ENCODE measurements around the gene TRIM71.
"Not testable (repeated sequence)": the region's sequence is repeated elsewhere in the genome, so short reads cannot be mapped to it uniquely, and the experiment has no call there.

Gene TRIM71

DNA sequence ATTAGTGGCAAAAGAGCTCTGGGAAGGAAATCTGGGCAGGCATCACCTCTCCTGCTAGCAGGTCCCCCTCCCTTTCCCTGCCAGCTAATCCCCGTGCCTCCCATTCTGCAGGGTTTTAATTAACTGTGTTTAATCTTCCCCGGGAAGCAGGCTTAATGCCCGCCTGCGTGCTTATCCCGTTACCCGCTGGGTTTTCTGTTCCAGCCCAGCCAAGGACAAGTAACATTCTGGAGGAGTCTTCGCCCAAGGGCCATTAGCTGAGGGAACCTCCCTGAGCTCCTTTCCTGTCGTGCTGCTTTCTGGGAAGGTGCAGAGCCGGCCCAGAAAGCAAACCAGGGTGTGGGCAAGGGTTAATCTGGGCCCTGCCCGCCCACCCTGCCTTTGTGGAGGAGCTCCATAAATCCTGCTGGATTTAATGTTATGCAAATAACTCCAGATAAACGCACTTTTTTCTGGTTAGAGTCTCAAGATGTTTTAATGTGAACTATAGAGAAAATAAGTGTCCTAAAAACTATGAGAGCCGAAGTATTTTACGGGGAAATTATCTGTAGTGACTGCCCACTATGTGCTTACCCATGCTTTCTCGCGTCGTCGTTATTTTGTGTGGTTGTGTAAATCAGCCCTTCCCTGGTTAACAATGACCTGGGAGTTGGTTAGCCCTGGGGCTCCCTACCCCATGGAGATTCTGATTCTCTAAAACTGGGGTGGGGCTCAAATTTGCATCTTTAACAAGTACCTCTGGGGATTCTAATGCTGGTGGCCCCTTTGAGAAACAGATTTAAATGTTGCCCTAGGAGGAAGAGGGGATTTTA, 25.9 kb downstream of the TRIM71 start:
- peak; percentile 82 for DNase-seq

DNA sequence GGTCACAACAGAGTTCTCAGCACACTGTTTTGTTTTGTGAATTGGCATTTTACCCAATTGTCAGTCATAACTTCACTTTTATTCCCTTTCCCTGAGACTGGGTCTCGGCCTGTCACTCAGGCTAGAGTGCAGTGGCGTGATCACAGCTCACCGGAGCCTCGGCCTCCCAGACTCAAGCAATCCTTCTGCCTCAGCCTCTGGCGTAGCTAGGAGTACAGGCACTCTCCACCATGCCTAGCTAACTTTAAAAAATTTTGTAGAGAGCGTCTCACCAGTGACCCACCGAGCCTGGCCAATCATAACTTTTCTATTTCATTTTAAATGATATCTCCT, 26.5 kb downstream of the TRIM71 start:
- peak; percentile 54 for DNase-seq

DNA sequence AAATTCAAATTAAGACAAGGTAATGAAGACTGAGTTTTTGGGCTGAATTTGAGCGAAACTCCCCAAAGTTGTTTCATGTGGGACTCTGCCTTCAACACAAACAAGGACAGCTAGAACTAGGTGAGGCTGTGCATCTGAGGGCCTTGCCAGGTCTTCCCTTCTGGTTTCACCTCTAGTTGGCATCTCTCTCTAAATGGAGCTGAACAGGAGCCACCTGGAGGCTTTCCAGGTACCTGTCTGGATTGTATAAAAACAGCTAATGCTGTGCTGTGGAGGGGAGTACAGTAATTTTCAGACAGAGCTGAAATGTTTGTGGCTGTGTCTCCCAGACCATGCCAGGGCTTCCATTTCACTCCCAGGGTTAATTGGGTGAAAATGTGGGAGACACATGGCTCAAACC, 27.1 kb downstream of the TRIM71 start:
- DNase-seq: peak; percentile 54

DNA sequence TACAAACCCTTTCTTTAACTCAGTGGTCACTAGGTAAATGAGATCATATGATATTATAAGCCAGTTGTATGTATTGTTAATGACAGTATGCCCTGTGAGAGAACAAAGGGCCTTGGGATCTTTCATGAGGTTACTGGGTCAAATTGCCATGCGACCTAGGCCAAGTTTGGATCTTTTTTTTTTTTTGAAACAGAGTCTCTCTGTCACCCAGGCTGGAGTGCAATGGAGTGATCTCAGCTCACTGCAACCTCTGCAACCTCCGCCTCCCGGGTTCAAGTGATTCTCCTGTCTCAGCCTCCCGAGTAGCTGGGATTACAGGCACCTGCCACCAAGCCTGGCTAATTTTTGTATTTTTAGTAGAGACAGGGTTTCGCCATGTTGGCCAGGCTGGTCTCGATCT, 27.7 kb downstream of the TRIM71 start:
- not testable (repeated sequence) for DNase-seq

DNA sequence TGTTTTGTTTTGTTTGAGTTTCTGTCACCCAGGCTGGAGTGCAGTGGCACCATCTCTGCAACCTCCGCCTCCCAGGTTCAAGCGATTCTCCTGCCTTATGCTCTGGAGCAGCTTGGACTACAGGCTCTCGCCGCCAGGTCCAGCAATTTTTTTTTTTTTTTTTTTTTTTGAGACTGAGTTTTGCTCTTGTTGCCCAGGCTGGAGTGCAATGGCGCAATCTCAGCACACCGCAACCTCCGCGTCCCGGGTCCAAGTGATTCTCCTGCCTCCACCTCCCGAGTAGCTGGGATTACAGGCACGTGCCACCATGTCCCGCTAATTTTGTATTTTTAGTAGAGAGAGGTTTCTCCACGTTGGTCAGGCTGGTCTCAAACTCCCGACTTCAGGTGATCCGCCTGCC, 29.2 kb downstream of the TRIM71 start:
- DNase-seq: not testable (repeated sequence)

DNA sequence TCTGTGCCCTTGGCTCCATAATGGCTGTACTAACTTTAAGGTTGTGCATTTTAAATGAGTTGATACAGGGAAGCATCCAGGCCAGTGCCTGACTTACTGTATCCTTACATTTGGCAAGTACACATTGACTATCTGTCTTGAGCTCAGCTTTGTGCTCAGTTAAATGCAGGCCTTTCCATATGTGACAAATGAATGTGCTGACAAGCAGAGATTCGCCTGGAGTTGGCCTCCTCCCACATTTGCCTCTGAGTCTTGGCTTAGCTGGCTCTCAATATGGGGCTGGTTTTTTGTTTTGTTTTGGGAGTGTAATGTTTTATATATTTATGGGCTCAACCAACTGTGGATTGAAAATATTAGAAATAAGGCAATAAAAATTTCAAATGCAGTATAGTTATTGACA, 29.7 kb downstream of the TRIM71 start:
- no peak for DNase-seq

DNA sequence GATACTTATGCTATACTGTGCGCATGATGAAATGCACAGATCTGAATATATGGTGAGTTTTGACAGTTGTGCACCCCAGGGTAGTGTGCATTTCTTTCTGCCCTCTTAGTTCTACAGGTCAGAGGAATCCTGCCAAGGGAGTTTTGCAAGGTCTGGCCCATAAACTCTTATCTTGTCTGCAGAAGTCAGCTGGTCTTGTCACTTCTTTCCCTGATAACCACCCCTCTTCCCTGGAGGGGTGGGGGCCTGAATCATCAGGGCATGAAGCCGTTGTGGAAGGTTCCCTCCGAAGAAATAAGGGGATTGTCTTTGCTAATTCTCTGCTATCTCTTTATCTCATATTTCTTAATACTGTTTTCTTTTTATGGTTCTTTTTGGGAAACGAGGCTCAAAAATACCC, 30.4 kb downstream of the TRIM71 start:
- DNase-seq: peak; percentile 86

DNA sequence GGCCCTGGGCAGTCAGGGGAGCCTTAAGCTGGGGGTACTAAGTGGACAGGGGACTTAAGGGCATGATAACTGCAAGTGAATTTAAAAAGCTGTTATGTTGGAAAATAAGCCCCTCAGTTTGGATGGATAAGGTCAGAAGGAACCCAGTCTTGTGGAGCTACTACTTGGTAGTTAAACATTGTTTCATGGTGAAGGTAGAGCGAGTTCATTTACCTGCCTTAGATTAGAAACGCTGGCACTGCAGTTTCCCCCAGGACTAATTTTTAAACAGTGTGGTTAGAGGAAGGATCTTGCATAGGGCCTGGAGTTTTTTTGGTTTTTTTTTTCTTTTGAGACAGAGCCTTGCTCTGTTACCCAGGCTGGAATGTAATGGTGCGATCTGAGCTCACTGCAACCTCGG, 31.2 kb downstream of the TRIM71 start:
- DNase-seq: no peak

DNA sequence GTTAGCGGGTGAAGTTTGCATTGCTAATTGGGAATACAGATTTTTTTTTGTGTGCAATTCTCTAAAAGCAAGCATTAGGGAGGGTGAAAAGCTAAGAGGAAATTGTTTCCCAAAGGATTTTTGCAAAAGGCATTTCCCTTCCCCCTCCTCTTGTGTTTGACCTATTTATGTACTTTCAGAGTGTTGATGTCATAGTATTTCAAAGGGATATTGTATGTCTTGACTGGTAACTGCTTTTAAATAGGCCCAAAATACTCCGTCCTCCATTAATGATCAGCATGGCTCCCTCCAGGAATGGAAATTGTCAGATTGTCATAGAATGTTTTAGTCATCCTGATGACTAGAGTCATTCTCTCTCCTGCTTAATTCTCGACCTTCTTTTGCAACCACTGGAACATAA, 32.4 kb downstream of the TRIM71 start:
- DNase-seq: no peak

DNA sequence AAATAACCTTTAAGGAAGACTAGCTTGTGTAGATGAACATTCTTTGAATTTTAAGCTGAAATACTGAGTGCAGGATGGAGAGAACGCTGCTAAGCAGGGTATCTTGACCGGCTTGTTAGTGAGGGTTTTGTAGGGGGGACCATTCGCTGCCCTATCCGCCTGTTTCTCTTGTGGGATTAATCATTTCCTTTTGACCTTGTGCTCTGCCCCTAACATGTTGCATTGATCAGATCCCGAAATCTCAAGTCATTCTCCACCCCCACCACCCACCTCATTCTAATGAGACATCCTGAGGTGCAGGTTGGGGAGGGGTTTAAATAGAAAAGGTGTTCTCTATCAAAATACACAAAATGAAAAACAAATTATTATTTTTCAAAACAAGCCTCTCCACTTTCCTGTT, 32.8 kb downstream of the TRIM71 start:
- DNase-seq: peak; percentile 37

DNA sequence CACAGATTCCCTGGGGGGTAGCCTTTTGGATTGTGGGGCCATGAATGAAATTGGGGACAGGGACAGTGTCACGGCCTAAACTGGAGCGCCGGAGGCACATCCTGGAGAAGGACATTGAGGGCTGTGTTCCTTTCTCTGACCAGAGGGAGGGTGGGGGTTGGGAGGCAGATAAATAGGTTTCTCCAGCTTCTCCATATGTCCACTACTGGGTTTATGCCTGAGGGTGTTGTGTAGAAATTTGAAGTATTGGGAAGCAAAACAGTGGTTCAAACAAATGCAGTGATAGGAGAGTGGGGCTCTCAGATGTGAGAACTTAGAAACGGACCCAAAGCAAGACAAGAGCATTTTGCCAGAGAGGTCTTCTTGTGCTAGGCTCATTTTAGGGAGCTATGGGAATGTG, 34.3 kb downstream of the TRIM71 start:
- DNase-seq: peak; percentile 61

DNA sequence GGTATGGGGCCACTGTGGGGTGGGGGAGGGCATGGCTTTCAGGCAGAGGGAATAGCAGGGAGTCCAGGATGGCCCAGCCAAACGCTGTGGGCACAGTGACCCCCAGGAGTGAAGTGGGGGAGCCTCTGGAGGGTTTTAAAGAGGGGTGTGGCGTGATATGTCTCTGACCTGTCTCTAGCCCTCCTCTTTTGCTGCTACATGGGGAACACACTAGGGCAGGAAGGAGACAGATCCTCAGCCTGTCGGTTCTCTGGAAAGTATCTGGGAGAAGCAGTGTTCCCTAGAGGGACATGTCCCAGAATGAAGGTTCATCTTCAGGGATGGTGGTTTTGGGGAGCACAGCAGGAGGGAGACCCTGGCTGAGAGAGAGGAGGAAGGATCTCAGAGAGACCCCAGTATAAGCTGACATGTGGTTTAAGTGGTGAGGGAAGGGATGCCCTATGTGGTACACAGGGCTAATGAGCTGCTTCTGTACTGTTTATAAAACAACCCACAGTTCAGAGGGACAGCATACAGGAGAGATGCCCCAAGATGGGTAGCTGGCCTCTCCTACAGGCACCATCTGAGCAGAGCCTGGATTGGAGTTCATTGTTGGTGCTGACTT, 37.7 kb downstream of the TRIM71 start:
- peak; percentile 36 for DNase-seq

DNA sequence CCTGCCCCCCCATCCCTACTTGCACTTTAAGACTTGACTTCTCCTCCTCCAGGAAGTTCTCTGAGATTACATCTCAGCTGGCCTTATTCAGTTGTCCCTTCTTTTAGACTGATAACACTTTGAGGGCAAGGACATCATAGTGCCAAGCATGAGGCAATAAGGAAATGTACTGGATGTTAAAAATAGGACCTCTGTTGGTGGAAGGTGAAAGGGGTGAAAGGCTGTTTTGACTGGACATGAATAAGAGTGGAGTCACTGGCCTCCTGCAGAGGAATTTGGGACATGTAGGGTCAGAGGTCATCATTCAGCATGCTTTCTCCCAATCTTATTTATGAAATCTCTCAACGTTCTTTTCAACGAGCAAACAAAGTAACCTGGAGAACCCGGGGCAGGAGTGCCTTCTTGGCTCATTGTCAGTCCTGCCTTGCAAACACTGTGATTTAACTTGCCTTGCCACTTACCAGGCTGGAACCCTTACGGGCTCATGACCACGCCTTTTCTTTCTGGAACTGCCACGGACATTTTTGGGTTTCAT, 38.6 kb downstream of the TRIM71 start:
- peak; percentile 38 for DNase-seq

DNA sequence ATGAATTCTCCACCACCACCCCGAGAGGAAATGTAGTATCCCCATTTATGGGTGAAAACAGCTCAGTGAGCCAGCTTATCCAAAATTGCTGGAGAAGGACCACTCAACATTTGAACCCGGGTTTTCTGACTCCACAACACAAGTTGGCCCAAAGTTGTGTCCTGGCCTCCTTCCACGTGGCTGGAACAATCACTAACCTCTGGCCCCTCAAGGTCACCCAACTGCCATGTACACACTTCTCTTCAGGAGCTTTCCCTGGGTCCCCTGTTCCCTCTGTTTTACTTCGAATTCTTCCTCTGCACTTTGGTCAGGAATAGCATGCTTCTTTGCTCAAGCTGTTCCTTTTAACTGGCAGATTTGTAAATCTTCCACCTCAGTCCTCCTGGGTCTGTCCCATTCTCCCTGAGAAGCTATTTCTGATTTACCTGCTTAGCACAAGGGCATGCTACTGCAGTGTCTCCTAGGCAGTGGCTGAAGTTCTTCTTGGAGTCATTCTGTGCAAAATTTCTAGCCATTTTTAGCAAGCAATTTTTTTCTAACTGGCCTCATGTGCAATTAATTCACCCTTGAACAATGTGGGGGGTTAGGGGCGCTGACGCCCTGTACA, 39.2 kb downstream of the TRIM71 start:
- DNase-seq: peak; percentile 50

DNA sequence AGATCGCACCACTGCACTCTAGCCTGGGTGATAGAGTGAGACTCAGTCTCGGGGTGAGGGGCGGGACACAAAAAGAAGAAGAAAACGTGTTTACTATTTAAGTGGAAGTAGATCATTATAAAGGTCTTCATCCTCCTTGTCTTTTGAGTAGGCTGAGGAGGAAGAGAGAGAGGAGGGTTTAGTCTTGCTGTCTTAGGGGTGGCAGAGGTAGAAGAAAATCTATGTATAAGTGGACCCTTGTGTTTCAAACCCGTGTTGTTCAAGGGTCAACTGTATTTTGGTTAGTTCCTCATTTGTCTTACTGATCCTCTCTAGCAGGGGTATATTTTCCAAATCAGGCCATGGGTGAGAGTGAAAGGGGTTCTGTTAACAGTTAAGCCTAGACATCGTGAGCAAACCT, 40.1 kb downstream of the TRIM71 start:
- DNase-seq: no peak

DNA sequence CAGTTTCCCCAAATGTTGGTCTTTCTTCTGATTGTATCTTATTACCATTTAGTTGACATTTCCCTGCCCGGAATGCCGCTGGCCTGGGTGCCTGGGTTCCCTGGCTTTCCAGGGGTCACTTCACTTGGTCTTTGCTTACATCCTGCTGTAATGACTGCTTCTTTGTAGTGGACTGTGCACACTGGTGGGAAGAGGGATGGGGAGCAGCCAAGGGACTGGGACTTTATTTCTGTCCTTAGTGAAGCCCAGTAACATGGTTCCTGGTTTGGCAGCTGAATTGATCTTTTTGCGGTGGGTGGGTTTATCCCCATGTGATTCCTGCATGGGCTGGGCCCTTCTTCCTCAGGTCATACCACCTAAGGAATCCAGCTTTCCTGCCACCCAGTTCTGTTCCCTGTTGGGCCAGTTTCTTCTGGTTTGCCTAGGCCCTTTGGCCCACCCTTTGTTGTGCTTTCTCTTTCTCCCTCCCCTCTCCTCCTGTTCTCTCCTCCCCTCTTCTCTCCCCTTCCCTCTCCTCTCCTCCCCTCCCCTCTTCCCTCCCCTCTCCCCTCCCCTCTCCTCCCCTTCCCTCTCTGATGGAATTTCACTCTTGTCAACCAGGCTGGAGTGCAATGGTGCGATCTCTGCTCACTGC, 41.9 kb downstream of the TRIM71 start:
- DNase-seq: no peak

DNA sequence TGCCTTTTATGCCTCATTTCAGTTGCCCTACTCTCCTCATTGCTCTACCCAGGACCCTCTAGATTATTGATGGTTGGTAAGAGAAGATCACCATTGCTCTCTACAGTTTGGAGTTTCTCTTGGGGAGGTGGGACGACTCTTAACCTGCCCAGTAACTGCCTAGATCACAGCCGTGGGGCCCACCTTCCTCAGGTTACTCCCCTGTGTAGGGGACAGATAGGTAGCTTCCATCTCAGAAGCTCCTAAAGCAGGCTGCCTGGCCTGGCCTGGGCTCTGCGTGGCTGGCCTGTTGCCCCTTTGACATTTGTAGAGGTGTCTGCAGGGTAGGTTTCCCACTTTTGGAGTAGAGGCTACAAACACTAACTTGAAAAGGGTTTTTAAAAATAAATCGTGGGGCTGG, 42.7 kb downstream of the TRIM71 start:
- no peak for DNase-seq

DNA sequence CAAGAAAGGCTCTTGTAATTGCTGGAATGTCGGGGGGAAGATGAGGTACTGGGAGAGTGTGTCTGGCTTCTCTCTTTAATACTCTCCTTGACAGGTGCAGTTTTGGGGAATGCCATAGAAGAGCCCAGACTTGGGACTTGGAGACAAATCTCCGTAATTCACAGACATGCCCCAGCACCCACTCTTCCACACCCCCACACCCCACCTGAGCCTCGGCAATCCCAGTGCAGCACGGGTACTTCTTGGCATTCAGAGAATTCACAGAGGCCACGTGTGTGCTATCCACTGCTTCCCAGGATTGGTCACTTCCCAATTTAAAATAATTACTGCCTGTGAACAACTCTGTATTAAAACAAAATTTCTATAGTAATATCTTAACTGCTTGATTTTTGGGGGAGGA, 43.9 kb downstream of the TRIM71 start:
- no peak for DNase-seq

DNA sequence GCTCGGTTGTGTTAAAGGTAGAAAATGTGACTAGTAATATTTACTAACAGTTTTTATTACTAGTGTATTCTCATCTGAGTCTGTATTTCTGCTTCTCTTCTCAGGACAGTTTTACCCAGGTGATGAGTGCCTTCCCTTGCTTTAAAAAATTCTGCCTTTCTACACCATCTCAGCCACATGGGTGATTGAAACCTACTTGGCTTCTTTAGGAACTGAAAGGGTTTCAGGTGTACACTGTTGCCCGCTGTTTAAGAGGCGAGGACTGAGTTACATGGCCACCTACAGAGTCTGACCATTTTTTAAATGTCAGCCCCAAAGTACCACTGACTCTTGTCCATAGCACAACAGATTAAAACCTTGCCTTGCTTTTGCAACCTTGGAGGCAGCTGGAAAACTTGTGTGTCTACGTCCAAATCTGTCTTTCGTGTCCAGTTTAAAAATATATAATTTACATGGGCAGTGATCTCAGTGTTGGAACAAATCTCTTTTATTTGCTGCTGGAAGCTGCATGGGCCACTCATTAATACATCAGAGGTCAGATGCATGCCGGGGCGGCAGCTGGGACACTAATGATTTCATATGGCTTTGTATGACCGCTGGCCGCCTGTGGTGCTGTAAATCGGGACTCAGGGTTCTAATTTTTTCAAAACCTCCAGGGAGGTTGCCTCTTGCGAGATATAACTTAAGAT, 44.6 kb downstream of the TRIM71 start:
- DNase-seq: no peak

DNA sequence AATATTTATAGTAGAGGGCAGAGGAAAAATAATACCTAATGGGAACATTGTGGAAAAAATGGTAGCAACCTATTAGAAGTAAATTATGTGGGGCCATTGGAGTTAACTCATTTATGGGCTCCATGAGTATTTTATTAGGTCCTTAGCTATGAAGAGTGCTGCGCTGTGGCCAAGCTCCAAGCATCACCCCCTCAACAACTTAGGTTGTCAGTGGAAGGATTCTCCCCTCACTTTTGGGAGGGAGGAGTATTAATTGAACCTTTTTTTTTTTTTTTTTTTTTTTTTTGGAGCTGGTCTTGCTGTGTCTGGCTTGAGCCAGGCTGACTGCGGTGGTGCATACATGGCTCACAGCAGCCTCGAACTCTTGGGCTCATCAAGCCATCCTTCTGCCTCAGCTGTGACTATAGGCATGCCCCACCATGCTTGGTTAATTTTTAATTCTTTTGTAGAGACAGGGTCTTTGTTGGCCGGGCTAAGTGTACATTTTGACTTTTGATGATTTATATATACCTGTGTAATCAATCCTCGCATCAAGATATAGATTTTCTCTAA, 45.2 kb downstream of the TRIM71 start:
- DNase-seq: no peak

DNA sequence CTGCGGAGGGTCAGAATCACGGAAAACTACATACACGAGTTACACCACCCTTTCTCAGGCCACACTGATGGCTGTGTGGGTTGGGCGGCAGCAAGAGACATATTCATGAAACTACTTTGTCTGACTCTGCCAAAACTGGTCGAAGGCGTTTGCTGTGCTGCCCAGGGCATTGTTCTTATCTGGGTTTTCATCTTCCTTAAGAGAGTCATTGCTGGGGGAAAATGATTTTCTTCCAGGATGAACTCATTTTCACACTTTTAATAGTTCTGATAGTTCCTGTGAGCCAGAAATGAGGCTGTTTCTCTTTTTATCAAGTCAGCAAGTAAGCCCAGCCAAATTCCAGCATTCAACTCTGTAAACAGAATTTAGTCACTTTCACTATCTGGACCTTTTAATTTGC, 47.6 kb downstream of the TRIM71 start:
- peak; percentile 82 for DNase-seq

DNA sequence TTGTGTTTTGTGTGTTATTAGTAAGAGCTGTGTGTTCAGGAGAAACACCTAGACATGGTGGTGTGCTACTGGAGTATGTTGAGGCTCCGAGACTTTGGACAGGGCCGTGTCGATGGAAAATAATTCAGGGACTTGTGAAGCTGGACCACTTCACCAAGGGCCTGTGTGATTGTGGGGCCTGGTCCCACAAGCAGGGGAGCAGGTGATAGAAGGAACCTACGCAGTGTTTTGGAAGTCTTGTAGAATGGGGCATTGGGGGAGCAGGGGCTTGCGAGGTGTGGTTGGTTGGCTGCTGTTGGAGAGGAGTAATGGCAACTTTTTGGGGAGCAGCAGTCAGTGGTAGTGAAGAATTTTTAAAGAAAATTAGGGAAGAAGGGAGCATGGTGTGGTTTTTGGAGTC, 48.7 kb downstream of the TRIM71 start:
- no peak for DNase-seq

DNA sequence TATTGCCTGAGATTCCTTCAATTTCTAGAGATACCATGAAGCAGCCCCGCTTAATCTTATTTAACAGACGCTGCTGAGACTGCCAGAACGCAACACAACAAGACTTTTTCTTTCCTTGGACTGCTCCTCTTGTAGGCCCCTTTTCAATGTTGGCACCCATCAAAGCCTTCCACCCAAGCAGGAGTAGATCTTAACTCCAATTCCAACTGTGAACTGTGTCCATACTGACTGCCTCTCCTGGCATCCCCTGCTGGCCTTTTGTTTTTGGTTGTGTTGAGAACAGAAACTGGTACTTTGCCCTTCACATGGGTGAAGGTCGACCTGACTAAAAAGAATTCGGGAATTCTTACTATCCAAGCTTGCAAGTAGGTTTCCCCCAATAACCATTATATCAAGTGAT, 50.2 kb downstream of the TRIM71 start:
- no peak for DNase-seq
